WTC11 (cell line): ENCODE data around the gene ETNK2. TPM values are rescaled to one million over a fixed set of nuclear protein-coding genes. Genes with fewer than 3 reads are reported as not detected.

ENCODE experiments used
- ATAC-seq: fragments of 200-7000 bp; cut with Tn5 transposase; 2 replicates; pipeline ENCODE4 v1.10.0; 2021; ENCODE audit warnings: mild to moderate bottlenecking, moderate library complexity
- CTCF ChIA-PET: fragments of 300-600 bp; sonication (Branson Sonifier 250); formaldehyde crosslinking; loops from one replicate; lab custom pipeline; 2021; ENCODE audit warnings: antibody characterized with exemption; lab: Charles Lee
- POLR2A ChIA-PET: fragments of 350-600 bp; sonication (Branson Sonifier 250); formaldehyde crosslinking; loops from one replicate; lab custom pipeline; 2021; ENCODE audit warnings: antibody characterized with exemption; lab: Charles Lee
- DNase-seq: peaks from one replicate; pipeline ENCODE4 v3.0.0; 2021; ENCODE audit warnings: low spot score
- H3K27ac Mint-ChIP-seq: 2 replicates; pipeline ENCODE4 v1.8.0; 2021; ENCODE audit warnings: mixed read lengths
- H3K27me3 Mint-ChIP-seq: 2 replicates; pipeline ENCODE4 v1.8.0; 2021; ENCODE audit warnings: low read depth, mild to moderate bottlenecking, moderate library complexity, mixed read lengths
- H3K36me3 Mint-ChIP-seq: 2 replicates; pipeline ENCODE4 v1.8.0; 2021; ENCODE audit warnings: mixed read lengths
- H3K4me1 Mint-ChIP-seq: 2 replicates; pipeline ENCODE4 v1.8.0; 2022; ENCODE audit warnings: mixed read lengths
- H3K4me3 Mint-ChIP-seq: 2 replicates; pipeline ENCODE4 v1.8.0; 2021; ENCODE audit warnings: mild to moderate bottlenecking, moderate library complexity, mixed read lengths
- H3K9me3 Mint-ChIP-seq: 2 replicates; pipeline ENCODE4 v1.8.0; 2021; ENCODE audit warnings: mixed read lengths
- CBFB ChIP-seq: sonication (generic); formaldehyde crosslinking; IDR thresholded peaks from 2 replicates; pipeline ENCODE4 v1.8.1; 2022; ENCODE audit warnings: mild to moderate bottlenecking, low read depth, missing genetic modification reagents
- ELF4 ChIP-seq: sonication (generic); formaldehyde crosslinking; IDR thresholded peaks from 2 replicates; pipeline ENCODE4 v1.8.1; 2022; ENCODE audit warnings: low read depth, mild to moderate bottlenecking, moderate library complexity, missing genetic modification reagents
- ESRRA ChIP-seq: sonication (generic); formaldehyde crosslinking; IDR thresholded peaks from 2 replicates; pipeline ENCODE4 v1.8.1; 2022; ENCODE audit warnings: mild to moderate bottlenecking, missing genetic modification reagents, borderline replicate concordance
- FOXK1 ChIP-seq: sonication (generic); formaldehyde crosslinking; IDR thresholded peaks from 2 replicates; pipeline ENCODE4 v1.8.0; 2022; ENCODE audit warnings: mild to moderate bottlenecking, moderate library complexity, missing genetic modification reagents
- FOXP1 ChIP-seq: sonication (generic); formaldehyde crosslinking; IDR thresholded peaks from 2 replicates; pipeline ENCODE4 v1.8.0; 2022; ENCODE audit warnings: missing genetic modification reagents, mild to moderate bottlenecking, moderate library complexity, borderline replicate concordance
- GABPB1 ChIP-seq: sonication (generic); formaldehyde crosslinking; IDR thresholded peaks from 2 replicates; pipeline ENCODE4 v1.8.1; 2023; ENCODE audit warnings: mild to moderate bottlenecking, missing genetic modification reagents
- HMGA2 ChIP-seq: fragments of 250-450 bp; sonication (Bioruptor Pico); IDR thresholded peaks from 2 replicates; pipeline ENCODE4 v1.4.0; 2021; ENCODE audit warnings: mild to moderate bottlenecking, moderate library complexity
- IRF2 ChIP-seq: sonication (generic); formaldehyde crosslinking; IDR thresholded peaks from 2 replicates; pipeline ENCODE4 v1.8.0; 2022; ENCODE audit warnings: low read depth, missing genetic modification reagents, borderline replicate concordance
- JAZF1 ChIP-seq: fragments of 250-450 bp; sonication (Bioruptor Pico); IDR thresholded peaks from 2 replicates; pipeline ENCODE4 v1.9.0; 2021; ENCODE audit warnings: moderate library complexity, mild to moderate bottlenecking, inconsistent platforms
- MXD4 ChIP-seq: fragments of 250-450 bp; sonication (Bioruptor Pico); IDR thresholded peaks from 2 replicates; pipeline ENCODE4 v1.8.0; 2021; ENCODE audit warnings: mild to moderate bottlenecking, moderate library complexity, borderline replicate concordance
- NFE2L1 ChIP-seq: sonication (generic); formaldehyde crosslinking; IDR thresholded peaks from 2 replicates; pipeline ENCODE4 v1.8.1; 2023; ENCODE audit warnings: missing genetic modification reagents
- RELA ChIP-seq: sonication (generic); formaldehyde crosslinking; IDR thresholded peaks from 2 replicates; pipeline ENCODE4 v1.8.1; 2022; ENCODE audit warnings: missing genetic modification reagents, mild to moderate bottlenecking, borderline replicate concordance
- RORB ChIP-seq: fragments of 250-450 bp; sonication (Bioruptor Pico); IDR thresholded peaks from 2 replicates; pipeline ENCODE4 v1.9.0; 2021; ENCODE audit warnings: mild to moderate bottlenecking
- SMAD4 ChIP-seq: sonication (generic); formaldehyde crosslinking; IDR thresholded peaks from 2 replicates; pipeline ENCODE4 v1.8.0; 2022; ENCODE audit warnings: mild to moderate bottlenecking, missing genetic modification reagents
- SP1 ChIP-seq: sonication (generic); formaldehyde crosslinking; conservative IDR thresholded peaks from 2 replicates; pipeline ENCODE4 v1.8.1; 2022; ENCODE audit warnings: missing genetic modification reagents
- TCF7 ChIP-seq: sonication (generic); formaldehyde crosslinking; IDR thresholded peaks from 2 replicates; pipeline ENCODE4 v1.8.0; 2022; ENCODE audit warnings: mild to moderate bottlenecking, low read depth, missing genetic modification reagents, moderate library complexity
- ZNF232 ChIP-seq: sonication (generic); formaldehyde crosslinking; IDR thresholded peaks from 2 replicates; pipeline ENCODE4 v1.8.0; 2022; ENCODE audit warnings: mild to moderate bottlenecking, missing genetic modification reagents
- total RNA-seq: library from RNA; stranded (reverse); gene quantifications from 3 replicates; pipeline ENCODE4 v1.2.3, GENCODE V29; 2021
- TF ChIP-seq, protein P1 (sequence below): sonication (generic); formaldehyde crosslinking; IDR thresholded peaks from 2 replicates; pipeline ENCODE4 v1.8.0; 2022; ENCODE audit warnings: mild to moderate bottlenecking, missing genetic modification reagents
- TF ChIP-seq, protein P2 (sequence below): sonication (generic); formaldehyde crosslinking; IDR thresholded peaks from 2 replicates; pipeline ENCODE4 v1.8.0; 2022; ENCODE audit warnings: mild to moderate bottlenecking, missing genetic modification reagents
- TF ChIP-seq, protein P3 (sequence below): fragments of 250-450 bp; sonication (Bioruptor Pico); IDR thresholded peaks from 2 replicates; pipeline ENCODE4 v2.1.2; 2022; ENCODE audit warnings: mild to moderate bottlenecking, moderate library complexity
- TF ChIP-seq, protein P4 (sequence below): sonication (generic); formaldehyde crosslinking; conservative IDR thresholded peaks from 2 replicates; pipeline ENCODE4 v1.8.1; 2023; ENCODE audit warnings: mild to moderate bottlenecking, low read depth, missing genetic modification reagents, moderate library complexity
- TF ChIP-seq, protein P5 (sequence below): fragments of 250-450 bp; sonication (Bioruptor Pico); IDR thresholded peaks from 2 replicates; pipeline ENCODE4 v1.9.0; 2021; ENCODE audit warnings: mild to moderate bottlenecking
- TF ChIP-seq, protein P6 (sequence below): sonication (generic); formaldehyde crosslinking; conservative IDR thresholded peaks from 2 replicates; pipeline ENCODE4 v1.8.1; 2022; ENCODE audit warnings: mild to moderate bottlenecking, missing genetic modification reagents
- TF ChIP-seq, protein P7 (sequence below): fragments of 250-450 bp; sonication (Bioruptor Pico); IDR thresholded peaks from 2 replicates; pipeline ENCODE4 v1.8.0; 2021; ENCODE audit warnings: mild to moderate bottlenecking
- TF ChIP-seq, protein P8 (sequence below): sonication (generic); formaldehyde crosslinking; IDR thresholded peaks from 2 replicates; pipeline ENCODE4 v1.8.0; 2023; ENCODE audit warnings: missing genetic modification reagents
- TF ChIP-seq, protein P9 (sequence below): sonication (generic); formaldehyde crosslinking; IDR thresholded peaks from 2 replicates; pipeline ENCODE4 v1.8.1; 2022; ENCODE audit warnings: low read depth, missing genetic modification reagents, borderline replicate concordance

The ETNK2 gene
- total RNA-seq, 1 experiment from 2014 or later: 19.7 TPM

DNA sequence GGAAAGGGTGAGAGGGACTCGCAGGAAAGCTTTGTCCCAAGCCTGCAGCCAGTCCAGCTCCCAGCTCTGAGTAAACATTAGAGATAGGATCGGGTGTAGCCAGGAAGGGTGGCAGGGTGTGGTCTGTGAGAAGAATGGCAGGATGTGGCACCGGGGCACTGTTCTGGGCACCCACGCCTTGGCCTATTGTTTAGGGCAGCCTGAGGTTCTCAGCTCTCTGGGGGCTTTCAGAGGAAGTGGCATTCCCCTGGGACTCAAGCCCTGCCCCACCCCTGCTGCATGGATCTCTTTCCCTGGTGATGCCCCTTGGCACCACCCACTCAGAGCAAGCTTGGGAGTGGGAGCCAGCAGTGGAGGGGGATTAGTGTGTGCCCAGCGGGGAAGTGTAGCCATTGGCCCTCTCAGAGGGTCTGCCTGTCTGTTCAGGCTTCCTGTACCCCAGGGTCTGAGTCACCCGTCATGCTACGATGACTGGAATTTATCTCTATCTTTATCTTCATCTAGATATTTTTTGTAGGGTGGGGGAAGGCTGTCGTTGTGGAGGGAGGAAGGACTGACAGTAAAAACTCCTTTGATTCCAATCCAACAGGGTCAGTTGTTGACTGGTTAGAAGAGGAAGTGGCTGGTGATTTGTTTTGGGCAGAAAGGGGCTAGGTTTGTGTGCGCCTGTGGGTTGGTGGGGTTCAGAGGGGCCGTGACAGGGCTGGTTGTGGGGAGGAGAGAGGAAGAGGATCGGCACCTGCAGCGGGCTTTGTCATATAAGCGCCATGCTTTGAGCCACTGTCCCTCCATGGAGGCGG lies 47.3 kb downstream of the ETNK2 start:
- DNase-seq (no peak), ATAC-seq (no peak)
- POLR2A ChIA-PET: interaction anchor here (0.8 to 1.7 kb wide), 3 partner anchors 20 to 32 kb away, joined by 3 to 5 read pairs (median 3); partner anchors contain the start of gene SOX13
- peaks cover 90% of the 10 kb centered on the region for H3K4me1 Mint-ChIP-seq
- no peaks in the 10 kb centered on the region for H3K27me3 Mint-ChIP-seq
- CTCF ChIA-PET: interaction anchor here (1.3 kb wide), 1 partner anchor 58 kb away, joined by 4 read pairs; no protein-coding TSS in a partner anchor
- no peak overlapping the region for H3K4me3 Mint-ChIP-seq
- H3K27ac Mint-ChIP-seq: peak overlapping the region; percentile 90
- H3K36me3 Mint-ChIP-seq: no peaks in the 10 kb centered on the region
- TF ChIP-seq HMGA2 (CRISPR knock-in tag) (no peak), FOXP1 (CRISPR knock-in tag) (no peak), MXD4 (CRISPR knock-in tag) (no peak), IRF2 (CRISPR knock-in tag) (no peak), CBFB (no peak), ELF4 (no peak), SMAD4 (CRISPR knock-in tag) (no peak), TCF7 (CRISPR knock-in tag) (no peak), JAZF1 (no peak), ESRRA (CRISPR knock-in tag) (no peak), GABPB1 (no peak), FOXK1 (CRISPR knock-in tag) (no peak), ZNF232 (CRISPR knock-in tag) (no peak), RORB (CRISPR knock-in tag) (no peak)
- TF ChIP-seq, protein P1, sequence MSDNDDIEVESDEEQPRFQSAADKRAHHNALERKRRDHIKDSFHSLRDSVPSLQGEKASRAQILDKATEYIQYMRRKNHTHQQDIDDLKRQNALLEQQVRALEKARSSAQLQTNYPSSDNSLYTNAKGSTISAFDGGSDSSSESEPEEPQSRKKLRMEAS (CRISPR knock-in tag): no peak
- TF ChIP-seq, protein P2, sequence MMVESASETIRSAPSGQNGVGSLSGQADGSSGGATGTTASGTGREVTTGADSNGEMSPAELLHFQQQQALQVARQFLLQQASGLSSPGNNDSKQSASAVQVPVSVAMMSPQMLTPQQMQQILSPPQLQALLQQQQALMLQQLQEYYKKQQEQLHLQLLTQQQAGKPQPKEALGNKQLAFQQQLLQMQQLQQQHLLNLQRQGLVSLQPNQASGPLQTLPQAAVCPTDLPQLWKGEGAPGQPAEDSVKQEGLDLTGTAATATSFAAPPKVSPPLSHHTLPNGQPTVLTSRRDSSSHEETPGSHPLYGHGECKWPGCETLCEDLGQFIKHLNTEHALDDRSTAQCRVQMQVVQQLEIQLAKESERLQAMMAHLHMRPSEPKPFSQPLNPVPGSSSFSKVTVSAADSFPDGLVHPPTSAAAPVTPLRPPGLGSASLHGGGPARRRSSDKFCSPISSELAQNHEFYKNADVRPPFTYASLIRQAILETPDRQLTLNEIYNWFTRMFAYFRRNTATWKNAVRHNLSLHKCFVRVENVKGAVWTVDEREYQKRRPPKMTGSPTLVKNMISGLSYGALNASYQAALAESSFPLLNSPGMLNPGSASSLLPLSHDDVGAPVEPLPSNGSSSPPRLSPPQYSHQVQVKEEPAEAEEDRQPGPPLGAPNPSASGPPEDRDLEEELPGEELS: no peak
- TF ChIP-seq, protein P3, sequence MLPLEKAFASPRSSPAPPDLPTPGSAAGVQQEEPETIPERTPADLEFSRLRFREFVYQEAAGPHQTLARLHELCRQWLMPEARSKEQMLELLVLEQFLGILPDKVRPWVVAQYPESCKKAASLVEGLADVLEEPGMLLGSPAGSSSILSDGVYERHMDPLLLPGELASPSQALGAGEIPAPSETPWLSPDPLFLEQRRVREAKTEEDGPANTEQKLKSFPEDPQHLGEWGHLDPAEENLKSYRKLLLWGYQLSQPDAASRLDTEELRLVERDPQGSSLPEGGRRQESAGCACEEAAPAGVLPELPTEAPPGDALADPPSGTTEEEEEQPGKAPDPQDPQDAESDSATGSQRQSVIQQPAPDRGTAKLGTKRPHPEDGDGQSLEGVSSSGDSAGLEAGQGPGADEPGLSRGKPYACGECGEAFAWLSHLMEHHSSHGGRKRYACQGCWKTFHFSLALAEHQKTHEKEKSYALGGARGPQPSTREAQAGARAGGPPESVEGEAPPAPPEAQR (CRISPR knock-in tag): no peak
- TF ChIP-seq, protein P4, sequence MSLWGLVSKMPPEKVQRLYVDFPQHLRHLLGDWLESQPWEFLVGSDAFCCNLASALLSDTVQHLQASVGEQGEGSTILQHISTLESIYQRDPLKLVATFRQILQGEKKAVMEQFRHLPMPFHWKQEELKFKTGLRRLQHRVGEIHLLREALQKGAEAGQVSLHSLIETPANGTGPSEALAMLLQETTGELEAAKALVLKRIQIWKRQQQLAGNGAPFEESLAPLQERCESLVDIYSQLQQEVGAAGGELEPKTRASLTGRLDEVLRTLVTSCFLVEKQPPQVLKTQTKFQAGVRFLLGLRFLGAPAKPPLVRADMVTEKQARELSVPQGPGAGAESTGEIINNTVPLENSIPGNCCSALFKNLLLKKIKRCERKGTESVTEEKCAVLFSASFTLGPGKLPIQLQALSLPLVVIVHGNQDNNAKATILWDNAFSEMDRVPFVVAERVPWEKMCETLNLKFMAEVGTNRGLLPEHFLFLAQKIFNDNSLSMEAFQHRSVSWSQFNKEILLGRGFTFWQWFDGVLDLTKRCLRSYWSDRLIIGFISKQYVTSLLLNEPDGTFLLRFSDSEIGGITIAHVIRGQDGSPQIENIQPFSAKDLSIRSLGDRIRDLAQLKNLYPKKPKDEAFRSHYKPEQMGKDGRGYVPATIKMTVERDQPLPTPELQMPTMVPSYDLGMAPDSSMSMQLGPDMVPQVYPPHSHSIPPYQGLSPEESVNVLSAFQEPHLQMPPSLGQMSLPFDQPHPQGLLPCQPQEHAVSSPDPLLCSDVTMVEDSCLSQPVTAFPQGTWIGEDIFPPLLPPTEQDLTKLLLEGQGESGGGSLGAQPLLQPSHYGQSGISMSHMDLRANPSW: no peak
- TF ChIP-seq, protein P5, sequence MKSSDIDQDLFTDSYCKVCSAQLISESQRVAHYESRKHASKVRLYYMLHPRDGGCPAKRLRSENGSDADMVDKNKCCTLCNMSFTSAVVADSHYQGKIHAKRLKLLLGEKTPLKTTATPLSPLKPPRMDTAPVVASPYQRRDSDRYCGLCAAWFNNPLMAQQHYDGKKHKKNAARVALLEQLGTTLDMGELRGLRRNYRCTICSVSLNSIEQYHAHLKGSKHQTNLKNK (CRISPR knock-in tag): no peak
- TF ChIP-seq, all 79 proteins: peak for 0
- H3K9me3 Mint-ChIP-seq: no peaks in the 10 kb centered on the region

DNA sequence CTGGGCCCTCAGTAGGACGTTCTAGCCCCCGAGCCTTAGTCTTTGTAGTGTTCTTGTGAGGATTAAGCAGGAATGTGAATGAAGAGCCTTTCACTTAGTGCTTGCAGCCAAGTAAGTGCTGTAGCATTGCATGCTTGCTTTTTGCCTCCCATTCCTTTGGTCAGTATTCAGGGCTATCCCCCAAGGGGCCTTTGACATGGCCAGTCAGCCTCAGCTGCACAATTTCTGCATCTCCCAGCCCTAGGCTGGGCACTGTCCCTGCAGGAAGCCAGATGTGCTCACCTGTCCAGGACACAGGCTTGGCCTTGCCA lies 48.5 kb downstream of the ETNK2 start:
- Mint-ChIP-seq H3K4me1 (peaks cover 86% of the 10 kb centered on the region), H3K27ac (peak overlapping the region; percentile 88), H3K9me3 (no peaks in the 10 kb centered on the region), H3K4me3 (no peak overlapping the region), H3K36me3 (no peaks in the 10 kb centered on the region), H3K27me3 (no peaks in the 10 kb centered on the region)
- DNase-seq (no peak), ATAC-seq (peak; percentile 27)
- CTCF ChIA-PET: interaction anchor here (1.3 to 1.6 kb wide), 4 partner anchors 28 to 232 kb away, joined by 3 to 5 read pairs (median 4); partner anchors contain the start of gene SOX13
- POLR2A ChIA-PET: interaction anchor here (0.6 to 1.7 kb wide), 3 partner anchors 19 to 208 kb away, joined by 3 to 8 read pairs (median 5); partner anchors contain the start of gene SOX13
- TF ChIP-seq, protein P6, sequence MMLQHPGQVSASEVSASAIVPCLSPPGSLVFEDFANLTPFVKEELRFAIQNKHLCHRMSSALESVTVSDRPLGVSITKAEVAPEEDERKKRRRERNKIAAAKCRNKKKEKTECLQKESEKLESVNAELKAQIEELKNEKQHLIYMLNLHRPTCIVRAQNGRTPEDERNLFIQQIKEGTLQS (CRISPR knock-in tag): no peak
- TF ChIP-seq, protein P7, sequence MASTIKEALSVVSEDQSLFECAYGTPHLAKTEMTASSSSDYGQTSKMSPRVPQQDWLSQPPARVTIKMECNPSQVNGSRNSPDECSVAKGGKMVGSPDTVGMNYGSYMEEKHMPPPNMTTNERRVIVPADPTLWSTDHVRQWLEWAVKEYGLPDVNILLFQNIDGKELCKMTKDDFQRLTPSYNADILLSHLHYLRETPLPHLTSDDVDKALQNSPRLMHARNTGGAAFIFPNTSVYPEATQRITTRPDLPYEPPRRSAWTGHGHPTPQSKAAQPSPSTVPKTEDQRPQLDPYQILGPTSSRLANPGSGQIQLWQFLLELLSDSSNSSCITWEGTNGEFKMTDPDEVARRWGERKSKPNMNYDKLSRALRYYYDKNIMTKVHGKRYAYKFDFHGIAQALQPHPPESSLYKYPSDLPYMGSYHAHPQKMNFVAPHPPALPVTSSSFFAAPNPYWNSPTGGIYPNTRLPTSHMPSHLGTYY (CRISPR knock-in tag): no peak
- TF ChIP-seq NFE2L1 (CRISPR knock-in tag): no peak
- TF ChIP-seq, protein P8, sequence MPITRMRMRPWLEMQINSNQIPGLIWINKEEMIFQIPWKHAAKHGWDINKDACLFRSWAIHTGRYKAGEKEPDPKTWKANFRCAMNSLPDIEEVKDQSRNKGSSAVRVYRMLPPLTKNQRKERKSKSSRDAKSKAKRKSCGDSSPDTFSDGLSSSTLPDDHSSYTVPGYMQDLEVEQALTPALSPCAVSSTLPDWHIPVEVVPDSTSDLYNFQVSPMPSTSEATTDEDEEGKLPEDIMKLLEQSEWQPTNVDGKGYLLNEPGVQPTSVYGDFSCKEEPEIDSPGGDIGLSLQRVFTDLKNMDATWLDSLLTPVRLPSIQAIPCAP (CRISPR knock-in tag): no peak
- TF ChIP-seq, protein P9, sequence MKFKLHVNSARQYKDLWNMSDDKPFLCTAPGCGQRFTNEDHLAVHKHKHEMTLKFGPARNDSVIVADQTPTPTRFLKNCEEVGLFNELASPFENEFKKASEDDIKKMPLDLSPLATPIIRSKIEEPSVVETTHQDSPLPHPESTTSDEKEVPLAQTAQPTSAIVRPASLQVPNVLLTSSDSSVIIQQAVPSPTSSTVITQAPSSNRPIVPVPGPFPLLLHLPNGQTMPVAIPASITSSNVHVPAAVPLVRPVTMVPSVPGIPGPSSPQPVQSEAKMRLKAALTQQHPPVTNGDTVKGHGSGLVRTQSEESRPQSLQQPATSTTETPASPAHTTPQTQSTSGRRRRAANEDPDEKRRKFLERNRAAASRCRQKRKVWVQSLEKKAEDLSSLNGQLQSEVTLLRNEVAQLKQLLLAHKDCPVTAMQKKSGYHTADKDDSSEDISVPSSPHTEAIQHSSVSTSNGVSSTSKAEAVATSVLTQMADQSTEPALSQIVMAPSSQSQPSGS: no peak
- no peak for TF ChIP-seq RELA (CRISPR knock-in tag)
- no peak for TF ChIP-seq SP1 (CRISPR knock-in tag)
